Skin of body (tissue), 2 donors: Measurements from ENCODE around the gene DYRK1B. TPM values are rescaled to one million over a fixed set of nuclear protein-coding genes. Genes with fewer than 3 reads are reported as not detected.
"Not testable (repeated sequence)": the region's sequence is repeated elsewhere in the genome, so short reads cannot be mapped to it uniquely, and the experiment has no call there.

Experiments used
- DNase-seq: peaks from one replicate; lab custom pipeline; 2025; lab: John Stamatoyannopoulos, UW
- total RNA-seq: library from RNA; depleted of rRNA; stranded (reverse); fragments of >200 nt; gene quantifications from one replicate; pipeline ENCODE4 v1.2.3, GENCODE V29; 2014

The DYRK1B gene
- total RNA-seq, 1 donor from 2014 or later = 10.3 TPM

- DNase-seq = no peak
Measured at GRCh38 chr19:39830847-39831246, 3.1 kb downstream of the DYRK1B start.

- no peak for DNase-seq
Measured at GRCh38 chr19:39830406-39830805, 3.6 kb downstream of the DYRK1B start.

GRCh38 chr19:39829702-39830275 is 4.2 kb downstream of the DYRK1B start:
- no peak for DNase-seq

- no peak for DNase-seq
Measured at GRCh38 chr19:39828654-39829032, 5.3 kb downstream of the DYRK1B start.

GRCh38 chr19:39828015-39828653 is 5.8 kb downstream of the DYRK1B start:
- DNase-seq = no peak

- no peak for DNase-seq
Measured at GRCh38 chr19:39827216-39827615, 6.7 kb downstream of the DYRK1B start.

- no peak for DNase-seq
Measured at GRCh38 chr19:39826311-39826945, 7.5 kb downstream of the DYRK1B start.

GRCh38 chr19:39825531-39826076 is 8.4 kb downstream of the DYRK1B start:
- DNase-seq = no peak

GRCh38 chr19:39825093-39825463 is 8.9 kb downstream of the DYRK1B start:
- no peak for DNase-seq

GRCh38 chr19:39824143-39825092 is 9.5 kb downstream of the DYRK1B start:
- peak; percentile 94 for DNase-seq

GRCh38 chr19:39823686-39824085 is 10.3 kb downstream of the DYRK1B start:
- DNase-seq = no peak

GRCh38 chr19:39820696-39821095 is 13.3 kb downstream of the DYRK1B start:
- DNase-seq = no peak

GRCh38 chr19:39819786-39820185 is 14.2 kb downstream of the DYRK1B start:
- DNase-seq = no peak

- DNase-seq = no peak
Measured at GRCh38 chr19:39818626-39819097, 15.3 kb downstream of the DYRK1B start.

GRCh38 chr19:39817888-39818561 is 15.9 kb downstream of the DYRK1B start:
- no peak for DNase-seq

GRCh38 chr19:39816287-39817048 is 17.5 kb downstream of the DYRK1B start:
- DNase-seq = no peak

GRCh38 chr19:39814595-39814994 is 19.4 kb downstream of the DYRK1B start:
- no peak for DNase-seq

GRCh38 chr19:39814111-39814510 is 19.9 kb downstream of the DYRK1B start:
- DNase-seq = not testable (repeated sequence)

- DNase-seq = no peak
Measured at GRCh38 chr19:39813264-39813993, 20.5 kb downstream of the DYRK1B start.
